Sigmoid colon (tissue), 4 donors: ENCODE results near the gene MAN2A2.
"Not testable (repeated sequence)": the region's sequence is repeated elsewhere in the genome, so short reads cannot be mapped to it uniquely, and the experiment has no call there.

Source experiments
- EP300 ChIP-seq, 4 donors: sonication (generic); formaldehyde crosslinking; IDR thresholded peaks; one replicate each; pipeline ENCODE4 v1.6.1; 2017; ENCODE audit warnings: antibody characterized with exemption in 4 of 4
- POLR2A ChIP-seq, 2 donors: fragments of 450-650 bp; IDR thresholded peaks; one replicate each; pipeline ENCODE4 v1.6.1; 2016; ENCODE audit warnings: antibody characterized with exemption in 2 of 2, mild to moderate bottlenecking in 2 of 2, moderate library complexity in 2 of 2
- POLR2AphosphoS5 ChIP-seq, 4 donors: sonication (generic); formaldehyde crosslinking; IDR thresholded peaks; one replicate each; pipeline ENCODE4 v1.6.1; 2017; ENCODE audit warnings: antibody characterized with exemption in 4 of 4
- TF ChIP-seq, protein P1 (sequence below), 4 experiments: fragments of 450-650 bp in 3 of 4; fragments of 200-600 bp in 1 of 4; IDR thresholded peaks; one replicate each; pipeline ENCODE4 v1.5.1; 2016 to 2019; ENCODE audit warnings: antibody characterized with exemption in 4 of 4, mild to moderate bottlenecking in 3 of 4, moderate library complexity in 2 of 4

DNA sequence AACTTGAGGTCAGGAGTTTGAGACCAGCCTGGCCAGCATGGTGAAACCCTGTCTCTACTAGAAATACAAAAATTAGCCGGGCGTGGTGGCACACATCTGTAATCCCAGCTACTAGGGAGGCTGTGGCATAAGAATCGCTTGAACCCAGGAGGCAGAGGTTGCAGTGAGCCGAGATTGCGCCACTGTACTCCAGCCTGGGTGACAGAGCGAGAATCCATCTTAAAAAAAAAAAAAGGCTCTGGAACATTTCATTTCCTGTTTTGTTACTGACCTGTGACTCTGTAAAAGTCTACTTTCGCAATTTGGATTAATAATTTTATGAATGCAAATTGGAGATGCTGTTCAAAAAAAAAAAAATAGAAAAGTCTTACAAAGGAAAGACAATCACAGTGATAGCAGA lies 25.0 kb downstream of the MAN2A2 start:
- TF ChIP-seq, protein P1, sequence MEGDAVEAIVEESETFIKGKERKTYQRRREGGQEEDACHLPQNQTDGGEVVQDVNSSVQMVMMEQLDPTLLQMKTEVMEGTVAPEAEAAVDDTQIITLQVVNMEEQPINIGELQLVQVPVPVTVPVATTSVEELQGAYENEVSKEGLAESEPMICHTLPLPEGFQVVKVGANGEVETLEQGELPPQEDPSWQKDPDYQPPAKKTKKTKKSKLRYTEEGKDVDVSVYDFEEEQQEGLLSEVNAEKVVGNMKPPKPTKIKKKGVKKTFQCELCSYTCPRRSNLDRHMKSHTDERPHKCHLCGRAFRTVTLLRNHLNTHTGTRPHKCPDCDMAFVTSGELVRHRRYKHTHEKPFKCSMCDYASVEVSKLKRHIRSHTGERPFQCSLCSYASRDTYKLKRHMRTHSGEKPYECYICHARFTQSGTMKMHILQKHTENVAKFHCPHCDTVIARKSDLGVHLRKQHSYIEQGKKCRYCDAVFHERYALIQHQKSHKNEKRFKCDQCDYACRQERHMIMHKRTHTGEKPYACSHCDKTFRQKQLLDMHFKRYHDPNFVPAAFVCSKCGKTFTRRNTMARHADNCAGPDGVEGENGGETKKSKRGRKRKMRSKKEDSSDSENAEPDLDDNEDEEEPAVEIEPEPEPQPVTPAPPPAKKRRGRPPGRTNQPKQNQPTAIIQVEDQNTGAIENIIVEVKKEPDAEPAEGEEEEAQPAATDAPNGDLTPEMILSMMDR (IDR thresholded peaks at IDR 0.05), result not testable (repeated sequence)
- TF ChIP-seq POLR2AphosphoS5, POLR2A, EP300 (IDR thresholded peaks at IDR 0.05): not testable (repeated sequence)
